Colonic mucosa (tissue), 4 donors: ENCODE measurements around the gene PLXNA4. TPM values are rescaled to one million over a fixed set of nuclear protein-coding genes. Genes with fewer than 3 reads are reported as not detected.

Experiments
- DNase-seq: peaks from one replicate; pipeline ENCODE4 v3.0.0-alpha.2; 2020
- H3K27ac ChIP-seq: fragments of 200-600 bp; one replicate; pipeline ENCODE4 v1.8.0; 2021
- H3K27me3 ChIP-seq: fragments of 200-600 bp; one replicate; pipeline ENCODE4 v1.8.0; 2021
- H3K36me3 ChIP-seq: fragments of 200-600 bp; one replicate; pipeline ENCODE4 v1.8.0; 2021
- H3K4me1 ChIP-seq: fragments of 200-600 bp; one replicate; pipeline ENCODE4 v1.8.0; 2021; ENCODE audit warnings: mild to moderate bottlenecking
- H3K4me3 ChIP-seq: fragments of 200-600 bp; one replicate; pipeline ENCODE4 v1.8.0; 2021
- H3K9ac ChIP-seq, 2 donors: one replicate each; pipeline ENCODE4 v1.7.0; 2013; ENCODE audit warnings: control low read depth in 2 of 2, low read depth in 2 of 2, low read length in 2 of 2
- H3K9me3 ChIP-seq: fragments of 200-600 bp; one replicate; pipeline ENCODE4 v1.8.0; 2021
- intact Hi-C: fragments of 100-400 bp; cut with DNase I; formaldehyde crosslinking; loops from one replicate; pipeline ENCODE4 v1.14.1; 2022
- total RNA-seq, 2 donors: library from RNA; stranded (reverse); fragmentation: NEBNext Ultra II Directional in 1 of 2; extraction: Animal tissue kit (Norgen Biotek cat#: 25700) in 1 of 2; gene quantifications; one replicate each; pipeline ENCODE4 v1.2.1, GENCODE V29; 2021
- TF ChIP-seq, protein P1 (sequence below): fragments of 200-600 bp; IDR thresholded peaks from one replicate; pipeline ENCODE4 v1.8.0; 2022; ENCODE audit warnings: antibody characterized with exemption, mild to moderate bottlenecking
- donor health status: healthy.
- donor health status: DM: no; HTN: no; CAD: no.
- donor health status: DM: no; HTN: no; CAD: no.

PLXNA4 gene
- total RNA-seq, 2 donors from 2014 or later: 0.15 to 0.77 TPM

DNA sequence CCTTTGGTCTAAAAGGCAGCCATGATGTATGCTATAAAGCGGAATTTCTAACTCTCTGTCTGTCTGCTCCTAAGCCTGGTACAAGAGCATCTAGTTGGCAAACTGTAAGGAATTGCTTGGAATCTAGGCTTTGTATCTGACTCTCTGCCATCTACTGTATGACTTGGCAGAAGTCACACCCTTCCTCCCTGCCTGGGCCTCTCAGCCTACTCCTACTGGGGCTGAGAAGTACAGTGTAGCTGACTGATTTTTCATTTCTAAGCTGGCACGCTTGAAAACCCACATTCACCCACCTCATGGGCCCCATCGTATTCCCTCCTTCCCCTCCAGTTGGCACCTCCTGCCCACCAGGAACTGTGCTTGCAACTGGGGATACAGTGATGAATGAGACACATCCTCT, 435.2 kb downstream of the PLXNA4 start:
- Histone ChIP-seq H3K27me3 (no peaks in the 10 kb centered on the region), H3K36me3 (no peaks in the 10 kb centered on the region), H3K9ac (no peak overlapping the region), H3K4me1 (no peaks in the 10 kb centered on the region), H3K9me3 (no peaks in the 10 kb centered on the region), H3K27ac (no peak overlapping the region), H3K4me3 (no peak overlapping the region)
- TF ChIP-seq, protein P1, sequence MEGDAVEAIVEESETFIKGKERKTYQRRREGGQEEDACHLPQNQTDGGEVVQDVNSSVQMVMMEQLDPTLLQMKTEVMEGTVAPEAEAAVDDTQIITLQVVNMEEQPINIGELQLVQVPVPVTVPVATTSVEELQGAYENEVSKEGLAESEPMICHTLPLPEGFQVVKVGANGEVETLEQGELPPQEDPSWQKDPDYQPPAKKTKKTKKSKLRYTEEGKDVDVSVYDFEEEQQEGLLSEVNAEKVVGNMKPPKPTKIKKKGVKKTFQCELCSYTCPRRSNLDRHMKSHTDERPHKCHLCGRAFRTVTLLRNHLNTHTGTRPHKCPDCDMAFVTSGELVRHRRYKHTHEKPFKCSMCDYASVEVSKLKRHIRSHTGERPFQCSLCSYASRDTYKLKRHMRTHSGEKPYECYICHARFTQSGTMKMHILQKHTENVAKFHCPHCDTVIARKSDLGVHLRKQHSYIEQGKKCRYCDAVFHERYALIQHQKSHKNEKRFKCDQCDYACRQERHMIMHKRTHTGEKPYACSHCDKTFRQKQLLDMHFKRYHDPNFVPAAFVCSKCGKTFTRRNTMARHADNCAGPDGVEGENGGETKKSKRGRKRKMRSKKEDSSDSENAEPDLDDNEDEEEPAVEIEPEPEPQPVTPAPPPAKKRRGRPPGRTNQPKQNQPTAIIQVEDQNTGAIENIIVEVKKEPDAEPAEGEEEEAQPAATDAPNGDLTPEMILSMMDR: no peak
- DNase-seq: no peak
- intact Hi-C loops: no loop called here

DNA sequence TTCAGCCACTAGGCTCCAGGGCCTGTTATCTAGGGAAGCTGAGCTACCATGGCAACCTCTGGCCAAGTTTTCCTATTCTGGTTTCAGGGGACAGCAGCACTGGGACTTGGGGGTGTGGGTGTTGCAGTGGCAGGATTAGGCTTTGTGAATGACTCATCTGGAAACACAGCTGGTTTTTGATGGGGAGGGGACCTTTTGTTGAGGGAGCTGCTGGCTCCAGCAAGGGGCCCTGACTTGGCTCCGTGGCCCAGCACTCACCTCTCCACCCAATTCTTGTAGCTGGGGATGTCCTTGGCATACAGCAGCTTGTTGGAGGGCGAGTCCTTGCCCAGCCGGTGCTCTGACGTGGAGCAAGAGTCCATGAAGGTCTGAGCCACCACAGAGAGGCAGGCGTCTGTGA, 435.9 kb downstream of the PLXNA4 start:
- no peaks in the 10 kb centered on the region for H3K9me3 ChIP-seq
- no peak overlapping the region for H3K27ac ChIP-seq
- TF ChIP-seq, protein P1: no peak
- H3K4me1 ChIP-seq: no peaks in the 10 kb centered on the region
- H3K4me3 ChIP-seq: no peak overlapping the region
- H3K27me3 ChIP-seq: no peaks in the 10 kb centered on the region
- no peaks in the 10 kb centered on the region for H3K36me3 ChIP-seq
- DNase-seq: no peak
- intact Hi-C loops: no loop called here
- no peak overlapping the region for H3K9ac ChIP-seq

GRCh38 chr7:132138817-132139216, 437.5 kb downstream of the PLXNA4 start:
- intact Hi-C loops: no loop called here
- no peaks in the 10 kb centered on the region for H3K9me3 ChIP-seq

DNA sequence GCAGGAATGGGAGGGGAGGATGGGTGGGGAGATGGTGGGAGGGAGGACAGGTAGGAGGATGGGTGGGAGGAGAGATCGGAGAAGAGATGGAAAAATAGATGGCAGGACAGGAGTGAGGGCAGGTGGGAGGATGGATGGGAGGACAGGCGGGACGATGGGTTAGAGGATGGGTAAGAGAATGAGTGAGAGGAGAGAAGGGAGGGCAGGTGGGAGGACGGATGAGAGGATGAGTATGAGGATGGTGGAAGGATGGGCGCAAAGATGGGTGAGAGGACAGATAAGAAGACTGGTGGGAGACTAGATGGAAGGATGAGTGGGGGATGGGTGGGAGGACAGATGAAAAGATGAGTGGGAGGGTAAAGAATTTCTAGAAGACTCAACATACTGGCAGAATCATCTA, 438.6 kb downstream of the PLXNA4 start:
- H3K4me3 ChIP-seq: no peak overlapping the region

More at GRCh38 chr7:132138817-132139216, 437.5 kb downstream of the PLXNA4 start:
- TF ChIP-seq, protein P1: no peak
- H3K27me3 ChIP-seq: no peaks in the 10 kb centered on the region
- H3K27ac ChIP-seq: no peak overlapping the region
- no peaks in the 10 kb centered on the region for H3K36me3 ChIP-seq
- no peak overlapping the region for H3K4me3 ChIP-seq
- no peak for DNase-seq
- H3K4me1 ChIP-seq: no peaks in the 10 kb centered on the region
- no peak overlapping the region for H3K9ac ChIP-seq

DNA sequence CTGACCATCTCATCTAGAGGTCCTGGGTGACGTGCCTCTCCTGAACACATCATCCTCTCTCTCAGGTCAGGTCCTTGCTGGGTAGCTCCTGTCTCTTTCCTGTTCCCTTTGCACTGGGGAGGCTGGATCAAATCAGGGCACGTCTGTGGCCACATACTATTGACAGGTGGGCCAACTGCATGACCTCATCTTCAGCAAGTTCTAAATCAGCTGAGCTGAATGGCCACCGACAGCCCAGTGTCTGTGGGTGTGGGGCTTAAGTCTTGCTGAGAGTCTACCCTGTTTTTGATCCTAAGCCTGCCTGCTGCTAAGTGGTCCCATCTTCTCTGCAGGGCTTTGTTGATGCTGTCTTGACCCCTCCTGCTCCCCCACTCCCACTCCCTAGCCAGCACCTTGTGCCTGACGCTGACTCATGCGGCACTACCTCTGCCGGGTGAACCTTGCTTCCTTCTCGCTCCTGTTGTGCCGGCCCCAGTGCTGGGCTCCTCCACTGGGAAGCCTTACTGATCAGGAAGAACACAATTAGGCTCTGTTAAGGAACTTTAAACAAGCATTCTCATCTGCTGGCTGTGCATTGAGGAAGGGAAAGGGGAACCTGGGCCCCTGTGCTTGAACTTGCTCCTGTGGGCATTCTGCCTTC, 440.4 kb downstream of the PLXNA4 start:
- H3K4me3 ChIP-seq: no peak overlapping the region
- DNase-seq: no peak
- H3K9ac ChIP-seq: no peak overlapping the region
- no peak overlapping the region for H3K27ac ChIP-seq
- no peaks in the 10 kb centered on the region for H3K36me3 ChIP-seq
- TF ChIP-seq, protein P1: no peak
- H3K9me3 ChIP-seq: no peaks in the 10 kb centered on the region
- H3K27me3 ChIP-seq: no peaks in the 10 kb centered on the region
- no peaks in the 10 kb centered on the region for H3K4me1 ChIP-seq
- intact Hi-C loops: no loop called here

More for the DNA sequence above, 438.6 kb downstream of the PLXNA4 start:
- Histone ChIP-seq H3K9ac (no peak overlapping the region), H3K27me3 (no peaks in the 10 kb centered on the region), H3K27ac (no peak overlapping the region), H3K36me3 (no peaks in the 10 kb centered on the region), H3K9me3 (no peaks in the 10 kb centered on the region), H3K4me1 (no peaks in the 10 kb centered on the region)
- intact Hi-C loops: no loop called here
- TF ChIP-seq, protein P1: no peak
- no peak for DNase-seq
